H1 (cell line): ENCODE data around the gene DGKI. TPM values are rescaled to one million over a fixed set of nuclear protein-coding genes. Genes with fewer than 3 reads are reported as not detected.

Experiments
- CBX5 ChIP-seq: fragments of 300-800, 300-1000 bp; sonication (generic); IDR thresholded peaks from 2 replicates; pipeline ENCODE4 v1.7.1; 2016; ENCODE audit warnings: antibody characterized with exemption, low read length, low read depth
- GTF2F1 ChIP-seq: IDR thresholded peaks from 2 replicates; pipeline ENCODE4 v1.6.1; 2012; ENCODE audit warnings: low read depth, low read length, improper control_type of control experiment, borderline replicate concordance
- KDM1A ChIP-seq: fragments of 200-600, 300-600 bp; sonication (generic); IDR thresholded peaks from 2 replicates; pipeline ENCODE4 v1.7.1; 2016; ENCODE audit warnings: mild to moderate bottlenecking, low read length, borderline replicate concordance
- polyA plus RNA-seq, 7 experiments: library from polyadenylated mRNA; depleted of rRNA in 3 of 7; stranded (reverse) in 5 of 7; unstranded in 2 of 7; fragments of >200 nt in 5 of 7; fragments of 200-250 nt in 2 of 7; gene quantifications; 1 replicate in 5 of 7; 2 replicates in 1 of 7; 4 replicates in 1 of 7; pipeline versions ENCODE4 v1.2.1 to v1.2.3, GENCODE V29; 2011 to 2013; ENCODE audit warnings: missing spikeins in 2 of 7, mixed read lengths in 2 of 7
- total RNA-seq: library from RNA; stranded (reverse); fragmentation: NEBNext Ultra II Directional; extraction: Animal tissue kit (Norgen Biotek cat#: 25700); gene quantifications from 2 replicates; pipeline ENCODE4 v1.2.1, GENCODE V29; 2021
- TF ChIP-seq, protein P1 (sequence below): IDR thresholded peaks from 2 replicates; pipeline ENCODE4 v1.6.1; 2011; ENCODE audit warnings: low read depth, mild to moderate bottlenecking, low read length; ENCODE audit not compliant: insufficient read depth

The DGKI gene
- total and polyA plus RNA-seq, 2 of the 8 experiments (the other 6 are each of a cell fraction or from before 2014, with no cell fraction given), result 0.20 to 0.71 TPM

DNA sequence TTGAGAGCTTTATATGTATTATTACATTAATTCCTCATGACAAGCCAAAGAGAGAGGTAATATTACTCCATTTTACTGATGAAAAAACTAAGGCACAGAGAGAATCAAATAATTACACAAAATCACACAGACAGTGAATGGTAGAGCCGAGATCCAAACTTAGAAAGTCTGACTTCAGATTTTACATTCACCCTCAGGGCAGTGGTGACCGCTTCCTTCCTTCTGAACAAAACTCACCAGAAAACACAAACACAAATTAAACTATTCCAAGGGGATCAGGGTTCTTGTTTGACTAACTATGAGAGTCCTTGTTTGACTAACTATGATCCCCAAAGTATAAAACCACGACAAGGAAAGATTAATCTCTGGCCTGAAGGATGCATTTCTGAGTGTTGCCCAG lies 435.3 kb downstream of the DGKI start (continued):
- TF ChIP-seq, protein P1, sequence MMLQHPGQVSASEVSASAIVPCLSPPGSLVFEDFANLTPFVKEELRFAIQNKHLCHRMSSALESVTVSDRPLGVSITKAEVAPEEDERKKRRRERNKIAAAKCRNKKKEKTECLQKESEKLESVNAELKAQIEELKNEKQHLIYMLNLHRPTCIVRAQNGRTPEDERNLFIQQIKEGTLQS, result no peak
- TF ChIP-seq KDM1A, result no peak
- no peak for TF ChIP-seq CBX5
- no peak for TF ChIP-seq GTF2F1
